ENCODE results near the gene TLN1. TPM values are rescaled to one million over a fixed set of nuclear protein-coding genes. Genes with fewer than 3 reads are reported as not detected.

The TLN1 gene
- polyA plus RNA-seq, 2 of the 4 experiments (the other 2 are of a cell fraction), result 65.5 to 108 TPM

- 93% methylated on average over 7 of the region's 7 CpGs for WGBS (ENCODE audit: missing lambda C conversion rate)
- TF ChIP-seq MAX (IDR thresholded peaks at IDR 0.05) (no peak), PBX3 (IDR thresholded peaks at IDR 0.05) (no peak), ZFP36 (IDR thresholded peaks at IDR 0.05; ENCODE audit: borderline replicate concordance, partially characterized antibody) (no peak), CHD2 (IDR thresholded peaks at IDR 0.05; ENCODE audit: low read length, partially characterized antibody) (no peak), RFX5 (IDR thresholded peaks at IDR 0.05) (no peak), NPAS2 (CRISPR knock-in tag; IDR thresholded peaks at IDR 0.05; ENCODE audit: borderline replicate concordance) (no peak), GATA3 (IDR thresholded peaks at IDR 0.05; ENCODE audit: borderline replicate concordance) (no peak), CHD4 (IDR thresholded peaks at IDR 0.05; ENCODE audit: borderline replicate concordance) (no peak), TP53 (CRISPR knock-in tag; IDR thresholded peaks at IDR 0.05) (no peak), JUNB (IDR thresholded peaks at IDR 0.05) (no peak), USF2 (IDR thresholded peaks at IDR 0.05) (no peak), EP300 (IDR thresholded peaks at IDR 0.05) (no peak), CBX2 (IDR thresholded peaks at IDR 0.05; ENCODE audit: borderline replicate concordance, low read depth) (no peak), HDAC2 (IDR thresholded peaks at IDR 0.05) (no peak), ESRRA (IDR thresholded peaks at IDR 0.05; ENCODE audit: borderline replicate concordance, low read length) (no peak), POLR2AphosphoS2 (conservative IDR thresholded peaks at IDR 0.05; ENCODE audit: low read length) (no peak), FOSL2 (IDR thresholded peaks at IDR 0.05) (no peak), FOSL2 (CRISPR knock-in tag; IDR thresholded peaks at IDR 0.05) (no peak), CTCF (IDR thresholded peaks at IDR 0.05) (no peak), SMC3 (IDR thresholded peaks at IDR 0.05) (no peak)
- Histone ChIP-seq H3K9me3 (no peaks in the 10 kb centered on the region), H3K27ac (no peak overlapping the region), H3K4me2 (no peak overlapping the region), H3K4me3 (no peak overlapping the region), H3K4me1 (no peaks in the 10 kb centered on the region)
- DNase-seq (ENCODE audit: low read depth in 1 of 2, low spot score in 1 of 2), result no peak
- ATAC-seq, result no peak
- CTCF ChIA-PET, result interaction anchor here (0.7 to 32.5 kb wide), 5 partner anchors 7 to 79 kb away, joined by 3 to 758 read pairs (median 5); partner anchors contain the start of genes ARHGEF39, CREB3, TLN1 and TPM2
- POLR2A ChIA-PET, result interaction anchor here (1.0 kb wide), 1 partner anchor 21 kb away, joined by 3 read pairs; the partner anchor contains the start of genes CREB3 and TLN1
- no peak for FAIRE-seq
Measured at GRCh38 chr9:35710818-35711500, 21.0 kb downstream of the TLN1 start.

GRCh38 chr9:35708146-35708545, 23.8 kb downstream of the TLN1 start:
- FAIRE-seq (no peak), ATAC-seq (no peak), DNase-seq (ENCODE audit: low read depth in 1 of 2, low spot score in 1 of 2) (no peak)
- Histone ChIP-seq H3K4me2 (no peak overlapping the region), H3K4me3 (no peak overlapping the region), H3K27ac (no peak overlapping the region), H3K4me1 (no peaks in the 10 kb centered on the region), H3K9me3 (no peaks in the 10 kb centered on the region)
- CTCF ChIA-PET, result interaction anchor here (1.5 to 32.5 kb wide), 3 partner anchors 4 to 28 kb away, joined by 4 to 758 read pairs (median 758); partner anchors contain the start of genes CREB3, TLN1 and TPM2
- TF ChIP-seq ZSCAN20 (CRISPR knock-in tag; IDR thresholded peaks at IDR 0.05) (no peak), BCL3 (IDR thresholded peaks at IDR 0.05) (no peak), KDM1A (IDR thresholded peaks at IDR 0.05; ENCODE audit: low read depth) (no peak), PBX3 (IDR thresholded peaks at IDR 0.05) (no peak), JUNB (IDR thresholded peaks at IDR 0.05) (no peak), CBX8 (IDR thresholded peaks at IDR 0.05) (no peak), ZFP36 (IDR thresholded peaks at IDR 0.05; ENCODE audit: borderline replicate concordance, partially characterized antibody) (no peak), BHLHE40 (IDR thresholded peaks at IDR 0.05; ENCODE audit: low read depth, low read length) (no peak)
- POLR2A ChIA-PET, result no interaction called here
- 95% methylated on average over 4 of the region's 4 CpGs for WGBS (ENCODE audit: missing lambda C conversion rate)

Data from A549 (cell line).